Psoas muscle (tissue), 8 donors: ENCODE measurements around the gene PCDH9. TPM values are rescaled to one million over a fixed set of nuclear protein-coding genes. Genes with fewer than 3 reads are reported as not detected.
"Not testable (repeated sequence)": the region's sequence is repeated elsewhere in the genome, so short reads cannot be mapped to it uniquely, and the experiment has no call there.

Source experiments
- ATAC-seq, 4 donors: fragments of 200-7000 bp; cut with Tn5 transposase; one replicate each; pipeline ENCODE4 v1.9.1; 2020; ENCODE audit warnings: moderate library complexity in 3 of 4, mild to moderate bottlenecking in 2 of 4
- DNase-seq, 2 donors: peaks; one replicate each; pipeline ENCODE4 v3.0.0-alpha.2; 2020
- H3K27ac ChIP-seq: fragments of 200-600 bp; one replicate; pipeline ENCODE4 v1.8.0; 2022
- H3K27me3 ChIP-seq, 3 donors: fragments of 200-600 bp in 1 of 3; one replicate each; pipeline versions ENCODE4 v1.6.1 to v1.8.0; 2013 to 2022; ENCODE audit warnings: low read length in 2 of 3, mild to moderate bottlenecking in 2 of 3, moderate library complexity in 1 of 3; ENCODE audit not compliant: insufficient read depth in 3 of 3
- H3K36me3 ChIP-seq, 2 donors: fragments of 200-600 bp in 1 of 2; one replicate each; pipeline versions ENCODE4 v1.6.1 to v1.8.0; 2013 to 2022; ENCODE audit warnings: low read depth in 1 of 2, mild to moderate bottlenecking in 1 of 2, moderate library complexity in 1 of 2; ENCODE audit not compliant: insufficient read depth in 1 of 2
- H3K4me1 ChIP-seq: fragments of 200-600 bp; one replicate; pipeline ENCODE4 v1.8.0; 2022
- H3K4me3 ChIP-seq: fragments of 200-600 bp; one replicate; pipeline ENCODE4 v1.8.0; 2022; ENCODE audit warnings: mild to moderate bottlenecking
- H3K9me3 ChIP-seq: fragments of 200-600 bp; one replicate; pipeline ENCODE4 v1.8.0; 2022
- CTCF ChIP-seq: fragments of 200-600 bp; IDR thresholded peaks from one replicate; pipeline ENCODE4 v1.8.0; 2022; ENCODE audit warnings: antibody characterized with exemption
- WGBS, 3 donors: extraction: QIAGEN DNeasy Blood & Tissue Kit; methylation state at CpG; one replicate each; pipeline versions ENCODE4 v1.1.6 to v1.1.7; 2013; 5-methylcytosine and 5-hydroxymethylcytosine counted together
- intact Hi-C, 2 donors: fragments of 100-400 bp; cut with DNase I; formaldehyde crosslinking; loops; one replicate each; pipeline versions ENCODE4 v1.11.0 to v1.14.2; 2022
- polyA plus RNA-seq, 3 donors: library from polyadenylated mRNA; stranded (reverse); fragments of 200-250 nt; gene quantifications; one replicate each; pipeline ENCODE4 v1.2.3, GENCODE V29; 2013
- total RNA-seq, 4 donors: library from RNA; stranded (reverse); fragmentation: NEBNext Ultra II Directional in 2 of 4; extraction: Animal tissue kit (Norgen Biotek cat#: 25700) in 2 of 4; gene quantifications; one replicate each; pipeline versions ENCODE4 v1.2.1 to v1.2.4, GENCODE V29; 2021 to 2023
- donor health status: healthy with polysubstance abuse.
- donor health status: DM: no; HTN: no; CAD: no; lungs with moderate emphysema.
- donor health status: Bipolar disorder and iron deficiency.
- donor health status: healthy.
- donor health status: DM: yes; HTN: yes; CAD: no.
- donor health status: DM: no; HTN: no; CAD: no.
- donor health status: DM: no; HTN: no; CAD: no.
- donor health status: DM: yes; HTN: yes; CAD: no.

PCDH9 gene
- total and polyA plus RNA-seq, 7 donors, result 0.27 to 4.9 (median 2.1) TPM

- H3K27ac ChIP-seq, result no peak overlapping the region
- intact Hi-C loops, result no loop called here
- 87 to 94% (median 88%) methylated on average over 5 of the region's 5 CpGs for WGBS, 3 donors
Observed at GRCh38 chr13:66266761-66267160, 963.4 kb downstream of the PCDH9 start.

GRCh38 chr13:66266348-66266747 is 963.8 kb downstream of the PCDH9 start:
- no peak for ATAC-seq
- no peaks in the 10 kb centered on the region for H3K27me3 ChIP-seq

More at GRCh38 chr13:66266761-66267160, 963.4 kb downstream of the PCDH9 start:
- ATAC-seq (no peak), DNase-seq (no peak)
- no peaks in the 10 kb centered on the region for H3K9me3 ChIP-seq
- TF ChIP-seq CTCF, result no peak
- H3K4me1 ChIP-seq, result no peaks in the 10 kb centered on the region
- H3K4me3 ChIP-seq, result no peak overlapping the region
- H3K36me3 ChIP-seq, result no peaks in the 10 kb centered on the region
- H3K27me3 ChIP-seq, result no peaks in the 10 kb centered on the region

GRCh38 chr13:66265371-66265770 is 964.8 kb downstream of the PCDH9 start:
- 69 to 78% (median 69%) methylated on average over 4 of the region's 4 CpGs for WGBS, 3 donors
- intact Hi-C loops, result no loop called here
- Histone ChIP-seq H3K27ac (no peak overlapping the region), H3K9me3 (no peaks in the 10 kb centered on the region), H3K4me1 (no peaks in the 10 kb centered on the region), H3K27me3 (no peaks in the 10 kb centered on the region), H3K36me3 (no peaks in the 10 kb centered on the region), H3K4me3 (no peak overlapping the region)
- no peak for ATAC-seq
- TF ChIP-seq CTCF, result no peak
- DNase-seq, result no peak

More at GRCh38 chr13:66266348-66266747, 963.8 kb downstream of the PCDH9 start:
- Histone ChIP-seq H3K27ac (no peak overlapping the region), H3K4me3 (no peak overlapping the region), H3K4me1 (no peaks in the 10 kb centered on the region), H3K9me3 (no peaks in the 10 kb centered on the region), H3K36me3 (no peaks in the 10 kb centered on the region)
- intact Hi-C loops, result no loop called here
- DNase-seq, result no peak
- no peak for TF ChIP-seq CTCF
- 87 to 98% (median 91%) methylated on average over 1 of the region's 1 CpG for WGBS, 3 donors

GRCh38 chr13:66264971-66265370 is 965.2 kb downstream of the PCDH9 start:
- no peak for DNase-seq
- Histone ChIP-seq H3K9me3 (no peaks in the 10 kb centered on the region), H3K4me3 (no peak overlapping the region), H3K4me1 (no peaks in the 10 kb centered on the region), H3K27me3 (no peaks in the 10 kb centered on the region), H3K27ac (no peak overlapping the region), H3K36me3 (no peaks in the 10 kb centered on the region)
- TF ChIP-seq CTCF, result no peak
- WGBS, 3 donors, result 40 to 45% (median 44%) methylated on average over 5 of the region's 5 CpGs
- intact Hi-C loops, result no loop called here
- ATAC-seq, result no peak

GRCh38 chr13:66262330-66262729 is 967.8 kb downstream of the PCDH9 start:
- intact Hi-C loops, result no loop called here
- ATAC-seq, result no peak
- WGBS, 3 donors, result 77 to 85% (median 78%) methylated on average over 1 of the region's 1 CpG

GRCh38 chr13:66259426-66259825 is 970.7 kb downstream of the PCDH9 start:
- intact Hi-C loops, DNase-seq, H3K4me1 ChIP-seq, H3K9me3 ChIP-seq, H3K36me3 ChIP-seq, H3K27me3 ChIP-seq, H3K27ac ChIP-seq, H3K4me3 ChIP-seq, ATAC-seq: not testable (repeated sequence)
- 96 to 97% (median 96%) methylated on average over 16 to 17 of the region's 17 CpGs for WGBS, 3 donors

More at GRCh38 chr13:66262330-66262729, 967.8 kb downstream of the PCDH9 start:
- H3K36me3 ChIP-seq, result no peaks in the 10 kb centered on the region
- no peaks in the 10 kb centered on the region for H3K4me1 ChIP-seq
- TF ChIP-seq CTCF, result no peak
- H3K27ac ChIP-seq, result no peak overlapping the region
- no peak for DNase-seq
- no peaks in the 10 kb centered on the region for H3K9me3 ChIP-seq
- no peak overlapping the region for H3K4me3 ChIP-seq
- H3K27me3 ChIP-seq, result no peaks in the 10 kb centered on the region
